Endothelial cell of umbilical vein (primary cell): ENCODE results near the gene TBC1D25. TPM values are rescaled to one million over a fixed set of nuclear protein-coding genes. Genes with fewer than 3 reads are reported as not detected.
A peak's percentile ranks its signal among the peaks of the same experiment; 100 is the strongest.

Source experiments
- BruUV-seq: library from RNA; stranded (reverse); fragments of 400-500 nt; replicated peaks from 2 replicates; lab custom pipeline; 2021; lab: Mats Ljungman, UMichigan
- CTCF ChIA-PET: fragments of 300-600, 350-600 bp; sonication (Branson Sonifier 250); formaldehyde crosslinking; loops from one replicate; lab custom pipeline; 2021; ENCODE audit warnings: antibody characterized with exemption, inconsistent platforms; lab: Charles Lee
- POLR2A ChIA-PET: fragments of 300-600, 350-600 bp; sonication (Branson Sonifier 250); formaldehyde crosslinking; loops from one replicate; lab custom pipeline; 2021; ENCODE audit warnings: antibody characterized with exemption, inconsistent platforms; lab: Charles Lee
- DNase-seq: peaks from one replicate; pipeline ENCODE4 v3.0.0-alpha.2; 2011; ENCODE audit warnings: low read depth, low spot score
- FAIRE-seq: peaks from 2 replicates; lab custom pipeline; 2011; peaks lifted over from hg19 to GRCh38; lab: Jason Lieb, UNC
- H2AFZ ChIP-seq: 2 replicates; pipeline ENCODE4 v1.6.0; 2012; ENCODE audit warnings: low read depth, low read length, control low read depth, inconsistent platforms
- H3K27ac ChIP-seq: 2 replicates; pipeline ENCODE4 v1.5.1; 2011; ENCODE audit warnings: low read depth, mild to moderate bottlenecking, control low read depth, low read length, moderate library complexity; ENCODE audit not compliant: insufficient read depth
- H3K27me3 ChIP-seq, 2 experiments: 2 replicates each; pipeline versions ENCODE4 v1.6.0 to v1.6.1; 2011; ENCODE audit warnings: low read length in 2 of 2, mixed read lengths in 1 of 2; ENCODE audit not compliant: control insufficient read depth in 2 of 2, insufficient read depth in 2 of 2
- H3K36me3 ChIP-seq, 2 experiments: 2 replicates in 1 of 2; 3 replicates in 1 of 2; pipeline ENCODE4 v1.5.1; 2011; ENCODE audit warnings: low read length in 2 of 2, mild to moderate bottlenecking in 1 of 2, moderate library complexity in 1 of 2; ENCODE audit not compliant: control insufficient read depth in 2 of 2, insufficient read depth in 2 of 2; ENCODE audit errors: extremely low read depth in 1 of 2
- H3K4me1 ChIP-seq: 3 replicates; pipeline ENCODE4 v1.5.1; 2011; ENCODE audit warnings: mild to moderate bottlenecking, low read length; ENCODE audit not compliant: control insufficient read depth, insufficient read depth; ENCODE audit errors: extremely low read depth
- H3K4me2 ChIP-seq: 2 replicates; pipeline ENCODE4 v1.6.1; 2011; ENCODE audit warnings: low read length, control low read depth, mixed read lengths; ENCODE audit not compliant: insufficient read depth
- H3K4me3 ChIP-seq, 3 experiments: fragments of 200-600 bp in 1 of 3; sonication (generic), shearing (Covaris generic) in 1 of 3; replicated peaks in 1 of 3; 2 replicates each; pipeline ENCODE4 v1.5.1; 2011 to 2016; ENCODE audit warnings: control low read depth in 3 of 3, low read length in 3 of 3, mild to moderate bottlenecking in 2 of 3, inconsistent platforms in 1 of 3, low read depth in 1 of 3, moderate library complexity in 1 of 3; ENCODE audit not compliant: insufficient read depth in 1 of 3
- H3K79me2 ChIP-seq: 2 replicates; pipeline ENCODE4 v1.6.0; 2012; ENCODE audit warnings: low read length, inconsistent platforms; ENCODE audit not compliant: control insufficient read depth, insufficient read depth
- H3K9ac ChIP-seq: replicated peaks from 2 replicates; pipeline ENCODE3; 2011; ENCODE audit warnings: low read length, control low read depth; ENCODE audit not compliant: insufficient read depth; ENCODE audit errors: extremely low read depth
- H3K9me1 ChIP-seq: replicated peaks from 3 replicates; pipeline ENCODE4 v1.6.0; 2011; ENCODE audit warnings: mild to moderate bottlenecking, low read length; ENCODE audit not compliant: control insufficient read depth, insufficient read depth; ENCODE audit errors: extremely low read depth
- H3K9me3 ChIP-seq: replicated peaks from 2 replicates; pipeline ENCODE4 v1.5.1; 2012; ENCODE audit warnings: low read length, inconsistent platforms; ENCODE audit not compliant: control insufficient read depth, insufficient read depth
- H4K20me1 ChIP-seq: replicated peaks from 2 replicates; pipeline ENCODE3; 2011; ENCODE audit warnings: mild to moderate bottlenecking, low read length; ENCODE audit not compliant: control insufficient read depth, insufficient read depth; ENCODE audit errors: extremely low read depth
- CTCF ChIP-seq, 2 donors: IDR thresholded peaks; 1 replicate in 1 of 2; 2 replicates in 1 of 2; pipeline ENCODE4 v1.5.1; 2011; ENCODE audit warnings: low read length in 2 of 2, mild to moderate bottlenecking in 2 of 2, moderate library complexity in 2 of 2, control low read depth in 1 of 2, inconsistent platforms in 1 of 2, low read depth in 1 of 2; ENCODE audit not compliant: insufficient read depth in 1 of 2; ENCODE audit errors: extremely low read depth in 1 of 2
- EZH2 ChIP-seq: IDR thresholded peaks from 2 replicates; pipeline ENCODE4 v1.6.1; 2012; ENCODE audit warnings: borderline replicate concordance, low read depth, mild to moderate bottlenecking, moderate library complexity, low read length, inconsistent platforms; ENCODE audit not compliant: severe bottlenecking
- FOS ChIP-seq: IDR thresholded peaks from 2 replicates; pipeline ENCODE4 v1.6.1; 2011; ENCODE audit warnings: mild to moderate bottlenecking, low read length, moderate library complexity, borderline replicate concordance; ENCODE audit not compliant: insufficient read depth
- GATA2 ChIP-seq: IDR thresholded peaks from 2 replicates; pipeline ENCODE4 v1.7.0; 2011; ENCODE audit warnings: low read depth, mild to moderate bottlenecking, moderate library complexity, mixed read lengths, low read length; ENCODE audit not compliant: insufficient read length, insufficient read depth
- JUN ChIP-seq: IDR thresholded peaks from 2 replicates; pipeline ENCODE4 v1.6.1; 2011; ENCODE audit warnings: borderline replicate concordance, low read depth; ENCODE audit not compliant: insufficient read length, insufficient read depth
- MAX ChIP-seq: IDR thresholded peaks from 2 replicates; pipeline ENCODE4 v1.6.1; 2011; ENCODE audit not compliant: insufficient read depth, insufficient read length
- MYC ChIP-seq: IDR thresholded peaks from one replicate; pipeline ENCODE4 v1.6.1; 2011; ENCODE audit warnings: mild to moderate bottlenecking, low read depth, low read length
- POLR2A ChIP-seq: IDR thresholded peaks from 2 replicates; pipeline ENCODE4 v1.6.1; 2012; ENCODE audit warnings: low read depth, mild to moderate bottlenecking, control low read depth, low read length
- POLR2AphosphoS5 ChIP-seq: IDR thresholded peaks from 2 replicates; pipeline ENCODE4 v1.6.1; 2012; ENCODE audit warnings: low read depth, mild to moderate bottlenecking, control low read depth, low read length, moderate library complexity; ENCODE audit not compliant: insufficient read depth
- dilution Hi-C: fragments of 300-500 bp; cut with MboI; formaldehyde crosslinking; loops from one replicate; pipeline ENCODE4 v1.15.0; 2019; ENCODE audit warnings: low sequenced_read_pairs; ENCODE audit not compliant: extremely low pct_ligation_motif_present
- intact Hi-C: fragments of 100-400 bp; cut with micrococcal nuclease; formaldehyde crosslinking; loops from one replicate; pipeline ENCODE4 v1.10.0; 2022
- polyA plus RNA-seq, 4 experiments: library from polyadenylated mRNA; depleted of rRNA in 3 of 4; stranded (reverse) in 3 of 4; unstranded in 1 of 4; fragments of >200 nt; gene quantifications; 2 replicates each; pipeline versions ENCODE4 v1.2.1 to v1.2.3, GENCODE V29; 2011 to 2012; ENCODE audit warnings: missing spikeins in 1 of 4
- total RNA-seq: library from RNA; stranded (reverse); gene quantifications from 2 replicates; pipeline ENCODE4 v1.2.3, GENCODE V29; 2021

The TBC1D25 gene
- total and polyA plus RNA-seq, 2 donors (not counting 3 experiments of a cell fraction or from before 2014, with no cell fraction given), result 16.0 to 16.3 TPM

DNA sequence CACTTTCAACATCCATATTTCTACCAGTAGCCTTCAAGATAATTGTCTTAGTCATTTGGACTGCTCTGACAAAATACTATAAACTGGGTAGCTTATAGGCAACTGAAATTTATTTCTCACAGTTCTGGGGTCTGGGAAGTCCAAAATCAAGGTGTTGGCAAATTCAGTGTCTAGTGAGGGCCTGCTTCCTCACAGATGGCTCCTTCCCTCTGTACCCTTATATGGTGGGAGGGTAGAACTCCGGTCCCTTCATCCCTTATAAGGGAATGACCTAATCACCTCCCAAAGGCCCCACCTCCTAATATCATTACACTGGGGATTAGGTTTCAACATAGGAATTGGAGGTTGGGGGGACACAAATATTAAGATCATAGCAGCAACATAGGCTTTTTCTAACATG is 7.4 kb upstream of the TBC1D25 start:
- POLR2A ChIA-PET, result no interaction called here
- H3K9ac ChIP-seq, result no peak overlapping the region
- H3K4me3 ChIP-seq, result no peak overlapping the region
- no peak overlapping the region for H3K4me2 ChIP-seq
- H3K27ac ChIP-seq, result no peak overlapping the region
- dilution Hi-C loops (no loop called here), intact Hi-C loops (no loop called here)
- no peaks in the 10 kb centered on the region for H3K9me1 ChIP-seq
- H3K27me3 ChIP-seq, result no peaks in the 10 kb centered on the region
- CTCF ChIA-PET, result no interaction called here
- H3K4me1 ChIP-seq, result peaks cover 4% of the 10 kb centered on the region
- H3K36me3 ChIP-seq, result peaks cover 0 to under 1% of the 10 kb centered on the region in 2 experiments
- H3K9me3 ChIP-seq, result no peaks in the 10 kb centered on the region
- DNase-seq (no peak), FAIRE-seq (peak; percentile 80)
- TF ChIP-seq MAX (no peak), EZH2 (no peak), FOS (no peak), GATA2 (no peak), CTCF (IDR thresholded peaks at IDR 0.05; ENCODE audit: extremely low read depth in 1 of 2, insufficient read depth in 1 of 2, low read depth in 1 of 2, low read length in 2 of 2) (no peak), POLR2A (no peak), MYC (no peak), POLR2AphosphoS5 (no peak), JUN (no peak)
- no peaks in the 10 kb centered on the region for H4K20me1 ChIP-seq
- peak overlapping the region; percentile 30 for H2AFZ ChIP-seq
- H3K79me2 ChIP-seq, result no peaks in the 10 kb centered on the region
- no TSS peak for BruUV-seq
